GM06990 (cell line): ENCODE measurements around the gene IL15.
"Not testable (repeated sequence)": the region's sequence is repeated elsewhere in the genome, so short reads cannot be mapped to it uniquely, and the experiment has no call there.

Experiments used
- DNase-seq: peaks from one replicate; pipeline ENCODE4 v3.0.0-alpha.2; 2011; ENCODE audit not compliant: insufficient read length; ENCODE audit errors: extremely low read depth
- H3K27me3 ChIP-seq: replicated peaks from 2 replicates; pipeline ENCODE4 v1.6.0; 2011; ENCODE audit warnings: low read length; ENCODE audit not compliant: control insufficient read depth, insufficient read depth
- H3K36me3 ChIP-seq: 2 replicates; pipeline ENCODE4 v1.5.1; 2011; ENCODE audit warnings: low read length; ENCODE audit not compliant: control insufficient read depth, insufficient read depth
- H3K4me3 ChIP-seq: replicated peaks from 2 replicates; pipeline ENCODE4 v1.5.1; 2011; ENCODE audit warnings: low read depth, mild to moderate bottlenecking, control low read depth, low read length
- CTCF ChIP-seq: IDR thresholded peaks from 2 replicates; pipeline ENCODE4 v1.5.1; 2011; ENCODE audit warnings: low read length, control low read depth, mild to moderate bottlenecking, inconsistent platforms; ENCODE audit not compliant: insufficient read depth, poor library complexity, severe bottlenecking

Gene IL15

GRCh38 chr4:141676087-141676670, 39.8 kb downstream of the IL15 start:
- Histone ChIP-seq H3K36me3 (no peaks in the 10 kb centered on the region; the same call in 1 of the 2 replicates), H3K4me3 (no peak overlapping the region), H3K27me3 (no peaks in the 10 kb centered on the region)
- TF ChIP-seq CTCF: no peak
- DNase-seq: no peak

DNA sequence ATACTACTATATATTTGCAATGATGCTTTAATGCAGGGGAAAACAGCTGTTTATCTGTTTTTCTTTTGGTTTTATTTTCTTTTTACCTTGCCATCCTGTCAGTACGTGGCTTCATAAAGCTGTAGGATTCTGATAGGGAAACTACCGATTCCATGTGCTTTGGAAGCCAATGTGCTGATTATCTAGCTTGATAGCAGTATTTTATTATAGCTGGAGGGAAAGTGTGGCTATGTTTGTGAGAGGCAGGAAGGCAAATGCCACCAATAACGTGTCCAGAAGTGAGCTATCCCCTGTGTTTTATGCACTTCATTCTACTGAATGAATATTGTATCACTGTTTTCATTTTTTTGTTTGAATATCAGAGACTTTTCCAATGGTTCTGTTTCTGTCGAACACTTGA, 43.7 kb downstream of the IL15 start:
- no peak for DNase-seq
- no peak overlapping the region for H3K4me3 ChIP-seq
- no peak for TF ChIP-seq CTCF
- H3K36me3 ChIP-seq: no peaks in the 10 kb centered on the region; the same call in 1 of the 2 replicates
- no peaks in the 10 kb centered on the region for H3K27me3 ChIP-seq

GRCh38 chr4:141684785-141685184, 48.4 kb downstream of the IL15 start:
- no peak for TF ChIP-seq CTCF
- H3K4me3 ChIP-seq: no peak overlapping the region
- no peak for DNase-seq
- H3K36me3 ChIP-seq: 0 out of 2 replicates have a peak, but pooled peaks cover 2% of the 10 kb centered on the region
- no peaks in the 10 kb centered on the region for H3K27me3 ChIP-seq

- TF ChIP-seq CTCF: no peak
- no peak for DNase-seq
- peaks cover 2% of the 10 kb centered on the region; the same call in 1 of the 2 replicates for H3K36me3 ChIP-seq
Measured at GRCh38 chr4:141686146-141686775, 49.9 kb downstream of the IL15 start.

GRCh38 chr4:141686879-141687278, 50.5 kb downstream of the IL15 start:
- no peak for DNase-seq
- peaks cover 2% of the 10 kb centered on the region; the same call in 1 of the 2 replicates for H3K36me3 ChIP-seq
- no peaks in the 10 kb centered on the region for H3K27me3 ChIP-seq
- TF ChIP-seq CTCF: no peak
- H3K4me3 ChIP-seq: no peak overlapping the region

More at GRCh38 chr4:141686146-141686775, 49.9 kb downstream of the IL15 start:
- Histone ChIP-seq H3K27me3 (no peaks in the 10 kb centered on the region), H3K4me3 (no peak overlapping the region)

DNA sequence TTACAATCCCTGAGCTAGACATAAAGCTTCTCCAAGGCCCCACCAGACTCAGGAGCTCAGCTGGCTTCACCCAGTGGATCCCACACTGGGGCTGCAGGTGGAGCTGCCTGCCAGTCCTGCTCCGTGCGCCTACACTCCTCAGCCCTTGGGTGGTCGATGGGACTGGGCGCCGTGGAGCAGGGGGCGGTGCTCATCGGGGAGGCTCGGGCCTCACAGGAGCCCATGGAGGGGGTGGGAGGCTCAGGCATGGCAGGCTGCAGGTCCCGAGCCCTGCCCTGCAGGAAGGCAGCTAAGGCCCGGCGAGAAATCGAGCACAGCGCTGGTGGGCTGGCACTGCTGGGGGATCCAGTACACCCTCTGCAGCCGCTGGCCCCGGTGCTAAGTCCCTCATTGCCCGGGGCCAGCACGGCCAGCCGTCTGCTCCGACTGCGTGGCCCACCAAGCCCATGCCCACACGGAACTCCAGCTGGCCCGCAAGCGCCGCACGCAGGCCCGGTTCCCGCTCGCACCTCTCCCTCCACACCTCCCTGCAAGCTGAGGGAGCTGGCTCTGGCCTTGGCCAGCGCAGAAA, 53.4 kb downstream of the IL15 start:
- not testable (repeated sequence) for H3K27me3 ChIP-seq, H3K4me3 ChIP-seq, H3K36me3 ChIP-seq, DNase-seq

GRCh38 chr4:141691247-141691646, 54.9 kb downstream of the IL15 start:
- H3K4me3 ChIP-seq, DNase-seq, H3K27me3 ChIP-seq, H3K36me3 ChIP-seq: not testable (repeated sequence)
